Ovary (tissue), 9 donors: ENCODE data around the gene CBX6. TPM values are rescaled to one million over a fixed set of nuclear protein-coding genes. Genes with fewer than 3 reads are reported as not detected.

ENCODE experiments used
- DNase-seq, 5 donors: peaks; one replicate each; pipeline ENCODE4 v3.0.0-alpha.2; 2019 to 2020
- H3K27ac ChIP-seq, 2 donors: fragments of 200-600 bp; one replicate each; pipeline versions ENCODE4 v1.5.1 to v1.8.0; 2019 to 2022
- H3K27me3 ChIP-seq: fragments of 200-600 bp; one replicate; pipeline ENCODE4 v1.8.0; 2022
- H3K36me3 ChIP-seq: fragments of 200-600 bp; sonication (generic); one replicate; pipeline ENCODE4 v1.5.1; 2019
- H3K4me1 ChIP-seq: one replicate; pipeline ENCODE4 v1.8.1; 2013; ENCODE audit warnings: mild to moderate bottlenecking, moderate library complexity; ENCODE audit not compliant: insufficient read depth
- H3K4me3 ChIP-seq: fragments of 200-600 bp; sonication (generic); one replicate; pipeline ENCODE4 v1.5.1; 2017
- H3K9me3 ChIP-seq, 2 donors: fragments of 200-600 bp in 1 of 2; sonication (generic) in 1 of 2; one replicate each; pipeline versions ENCODE4 v1.5.1 to v1.8.1; 2013 to 2019; ENCODE audit warnings: mild to moderate bottlenecking in 1 of 2, moderate library complexity in 1 of 2
- EP300 ChIP-seq: sonication (generic); formaldehyde crosslinking; IDR thresholded peaks from one replicate; pipeline ENCODE4 v1.6.1; 2017; ENCODE audit warnings: antibody characterized with exemption
- POLR2A ChIP-seq: fragments of 450-650 bp; IDR thresholded peaks from one replicate; pipeline ENCODE4 v1.6.1; 2017; ENCODE audit warnings: antibody characterized with exemption, mild to moderate bottlenecking, moderate library complexity
- WGBS, 3 donors: extraction: QIAGEN DNeasy Blood & Tissue Kit in 1 of 3; methylation state at CpG; one replicate each; pipeline versions ENCODE4 v1.1.5 to v1.1.7; 2013 to 2017; 5-methylcytosine and 5-hydroxymethylcytosine counted together
- intact Hi-C, 4 donors: fragments of 100-400 bp; cut with DNase I; formaldehyde crosslinking; loops; one replicate each; pipeline versions ENCODE4 v1.11.0 to v1.15.1; 2022 to 2023
- polyA plus RNA-seq, 2 donors: library from polyadenylated mRNA; stranded (reverse); fragments of 200-250 nt in 1 of 2; fragments of 350-450 nt in 1 of 2; fragmentation: Illumina TruSeq in 1 of 2; extraction: RNeasy Lipid Tissue Mini Kit (QIAGEN cat#74804) in 1 of 2; gene quantifications; one replicate each; pipeline ENCODE4 v1.2.3, GENCODE V29; 2013 to 2014
- total RNA-seq, 7 donors: library from RNA; depleted of rRNA in 2 of 7; stranded (reverse); fragments of >200 nt in 2 of 7; fragmentation: NEBNext Ultra II Directional in 3 of 7; extraction: Animal tissue kit (Norgen Biotek cat#: 25700) in 3 of 7; gene quantifications; one replicate each; pipeline versions ENCODE4 v1.1.0 to v1.2.4, GENCODE V29; 2016 to 2023
- TF ChIP-seq, protein P1 (sequence below), 3 donors: fragments of 450-650 bp in 2 of 3; fragments of 200-600 bp in 1 of 3; IDR thresholded peaks; one replicate each; pipeline versions ENCODE4 v1.5.1 to v1.8.0; 2016 to 2022; ENCODE audit warnings: antibody characterized with exemption in 3 of 3, mild to moderate bottlenecking in 1 of 3
- donor health status: DM: no; HTN: no; CAD: no; lungs with moderate emphysema.
- donor health status: DM: no; HTN: no; CAD: no.
- donor health status: Bipolar disorder and iron deficiency.
- donor health status: DM: yes; HTN: yes; CAD: no.
- donor health status: DM: no; HTN: no; CAD: no.
- donor health status: DM: yes; HTN: yes; CAD: no.

Gene CBX6
- total and polyA plus RNA-seq, 9 donors: 22.6 to 175 (median 115) TPM

DNA sequence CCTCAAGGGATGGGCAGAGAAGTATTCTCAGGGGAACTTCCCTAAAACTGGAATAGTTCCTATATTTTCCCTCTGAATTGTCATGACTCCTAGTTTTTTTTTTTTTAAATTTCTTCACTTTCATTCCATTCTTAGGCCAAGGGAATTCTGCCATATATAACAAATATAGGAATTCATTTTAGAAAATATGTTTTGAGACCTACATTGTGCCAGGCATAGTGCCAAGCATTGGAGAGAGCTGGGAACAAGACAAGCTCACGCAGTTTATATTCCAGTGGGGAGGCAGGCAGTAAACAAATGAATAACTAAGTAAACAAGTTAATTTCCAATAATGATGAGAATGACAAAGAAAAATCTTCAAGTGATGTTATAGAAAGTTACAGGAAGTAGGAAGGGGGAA lies 25.6 kb downstream of the CBX6 start:
- no peaks in the 10 kb centered on the region for H3K4me1 ChIP-seq
- H3K4me3 ChIP-seq: no peak overlapping the region
- TF ChIP-seq EP300 (no peak), POLR2A (no peak)
- TF ChIP-seq, protein P1, sequence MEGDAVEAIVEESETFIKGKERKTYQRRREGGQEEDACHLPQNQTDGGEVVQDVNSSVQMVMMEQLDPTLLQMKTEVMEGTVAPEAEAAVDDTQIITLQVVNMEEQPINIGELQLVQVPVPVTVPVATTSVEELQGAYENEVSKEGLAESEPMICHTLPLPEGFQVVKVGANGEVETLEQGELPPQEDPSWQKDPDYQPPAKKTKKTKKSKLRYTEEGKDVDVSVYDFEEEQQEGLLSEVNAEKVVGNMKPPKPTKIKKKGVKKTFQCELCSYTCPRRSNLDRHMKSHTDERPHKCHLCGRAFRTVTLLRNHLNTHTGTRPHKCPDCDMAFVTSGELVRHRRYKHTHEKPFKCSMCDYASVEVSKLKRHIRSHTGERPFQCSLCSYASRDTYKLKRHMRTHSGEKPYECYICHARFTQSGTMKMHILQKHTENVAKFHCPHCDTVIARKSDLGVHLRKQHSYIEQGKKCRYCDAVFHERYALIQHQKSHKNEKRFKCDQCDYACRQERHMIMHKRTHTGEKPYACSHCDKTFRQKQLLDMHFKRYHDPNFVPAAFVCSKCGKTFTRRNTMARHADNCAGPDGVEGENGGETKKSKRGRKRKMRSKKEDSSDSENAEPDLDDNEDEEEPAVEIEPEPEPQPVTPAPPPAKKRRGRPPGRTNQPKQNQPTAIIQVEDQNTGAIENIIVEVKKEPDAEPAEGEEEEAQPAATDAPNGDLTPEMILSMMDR (IDR thresholded peaks at IDR 0.05): no peak
- intact Hi-C loops: loop anchor here in 2 of 4 donors (5.0 to 10.0 kb wide), 2 partner anchors 72 to 74 kb away; no protein-coding TSS in a partner anchor
- no peaks in the 10 kb centered on the region for H3K27me3 ChIP-seq
- H3K27ac ChIP-seq: no peak overlapping the region
- DNase-seq: no peak
- H3K36me3 ChIP-seq: no peaks in the 10 kb centered on the region
- H3K9me3 ChIP-seq: no peaks in the 10 kb centered on the region
- 76 to 91% (median 80%) methylated on average over 1 of the region's 1 CpG for WGBS, 3 donors

DNA sequence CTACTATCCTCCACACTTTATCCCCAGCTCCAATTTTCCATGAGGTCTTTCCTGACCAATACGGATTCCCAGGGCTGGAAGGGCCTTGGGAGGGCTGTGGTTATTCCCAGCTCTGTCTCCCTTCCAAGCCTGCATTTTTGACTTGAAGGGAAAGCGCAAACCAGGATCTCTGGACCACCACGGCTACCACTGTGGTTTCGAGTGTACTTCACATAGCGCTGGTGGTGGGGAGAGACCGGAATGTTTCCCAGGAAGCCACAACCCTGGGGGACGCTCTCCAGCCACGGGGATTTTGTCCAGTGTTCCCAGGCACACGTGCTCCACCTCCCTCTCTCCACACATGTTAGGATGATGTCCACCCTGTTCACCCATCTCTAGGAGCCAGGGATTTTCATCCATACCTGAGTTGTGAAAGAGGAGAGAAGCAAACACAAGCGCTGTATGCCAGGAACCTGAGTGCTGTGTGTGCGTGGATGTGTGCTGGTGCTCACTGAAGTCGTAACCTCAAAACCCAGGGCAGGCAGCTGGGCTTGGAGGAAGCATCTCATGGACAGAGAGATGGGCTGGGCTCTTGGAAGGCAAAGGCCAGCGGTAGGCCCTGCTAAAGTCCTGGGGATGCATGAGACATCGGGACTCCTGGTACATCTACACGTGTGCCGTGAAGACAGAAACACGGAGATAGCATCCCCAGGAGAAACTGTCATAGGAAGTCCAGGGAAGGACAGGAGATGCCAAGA lies 26.8 kb downstream of the CBX6 start:
- H3K27ac ChIP-seq: peak overlapping the region in 1 of 2 donors; percentile 52
- WGBS, 3 donors: 44 to 50% (median 47%) methylated on average over 17 of the region's 17 CpGs
- no peaks in the 10 kb centered on the region for H3K27me3 ChIP-seq
- no peaks in the 10 kb centered on the region for H3K4me1 ChIP-seq
- no peak overlapping the region for H3K4me3 ChIP-seq
- intact Hi-C loops: loop anchor here in 2 of 4 donors (5.0 to 10.0 kb wide), 2 partner anchors 70 to 73 kb away; no protein-coding TSS in a partner anchor
- no peaks in the 10 kb centered on the region for H3K9me3 ChIP-seq
- no peak for DNase-seq
- no peaks in the 10 kb centered on the region for H3K36me3 ChIP-seq
- TF ChIP-seq, protein P1 (IDR thresholded peaks at IDR 0.05): no peak
- TF ChIP-seq EP300: no peak
- TF ChIP-seq POLR2A: no peak

DNA sequence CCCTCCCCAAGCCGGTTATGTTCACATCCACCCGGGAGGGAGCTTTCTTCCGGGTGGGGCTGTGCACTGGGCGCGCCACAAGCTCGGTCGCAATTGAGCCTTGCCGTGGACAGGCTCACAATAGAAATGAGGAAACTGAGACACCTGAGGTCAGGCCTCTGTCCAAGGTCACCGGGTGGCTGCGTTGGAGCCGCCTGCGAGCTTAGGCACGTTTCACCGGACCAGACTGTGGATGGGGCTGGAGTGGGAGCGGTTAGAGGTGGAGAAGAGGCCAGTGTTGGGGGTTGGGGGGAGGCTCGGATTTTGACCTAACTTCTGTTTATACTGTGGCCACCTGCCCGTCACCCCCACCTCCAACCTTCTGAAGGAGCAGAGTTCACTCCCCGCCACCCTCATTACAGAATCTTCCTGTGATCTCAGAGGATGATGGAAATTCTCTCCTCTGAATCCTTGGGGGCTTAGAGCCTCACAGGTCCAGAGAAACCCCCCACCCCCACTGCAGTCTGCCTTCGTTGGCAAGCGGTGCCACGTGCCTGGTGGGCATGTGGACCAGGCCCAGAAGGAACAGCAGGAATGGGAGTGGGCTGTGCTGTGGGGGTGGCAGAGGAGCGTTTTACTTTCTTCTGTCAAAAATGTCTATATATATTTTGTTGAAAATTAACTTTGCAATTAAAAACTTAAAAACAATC lies 27.6 kb downstream of the CBX6 start:
- Histone ChIP-seq H3K36me3 (no peaks in the 10 kb centered on the region), H3K4me1 (no peaks in the 10 kb centered on the region), H3K4me3 (peak overlapping the region; percentile 36), H3K27ac (peak overlapping the region; percentile 52 to 64), H3K9me3 (no peaks in the 10 kb centered on the region), H3K27me3 (no peaks in the 10 kb centered on the region)
- peak in 3 of 5 donors; percentile 25 to 55 (median 43) for DNase-seq
- no peak for TF ChIP-seq EP300
- TF ChIP-seq, protein P1 (IDR thresholded peaks at IDR 0.05): no peak
- TF ChIP-seq POLR2A: no peak
- intact Hi-C loops: loop anchor here (5.0 to 10.0 kb wide), 3 partner anchors 57 to 72 kb away; no protein-coding TSS in a partner anchor
- 11 to 19% (median 12%) methylated on average over 21 to 22 of the region's 22 CpGs for WGBS, 3 donors

DNA sequence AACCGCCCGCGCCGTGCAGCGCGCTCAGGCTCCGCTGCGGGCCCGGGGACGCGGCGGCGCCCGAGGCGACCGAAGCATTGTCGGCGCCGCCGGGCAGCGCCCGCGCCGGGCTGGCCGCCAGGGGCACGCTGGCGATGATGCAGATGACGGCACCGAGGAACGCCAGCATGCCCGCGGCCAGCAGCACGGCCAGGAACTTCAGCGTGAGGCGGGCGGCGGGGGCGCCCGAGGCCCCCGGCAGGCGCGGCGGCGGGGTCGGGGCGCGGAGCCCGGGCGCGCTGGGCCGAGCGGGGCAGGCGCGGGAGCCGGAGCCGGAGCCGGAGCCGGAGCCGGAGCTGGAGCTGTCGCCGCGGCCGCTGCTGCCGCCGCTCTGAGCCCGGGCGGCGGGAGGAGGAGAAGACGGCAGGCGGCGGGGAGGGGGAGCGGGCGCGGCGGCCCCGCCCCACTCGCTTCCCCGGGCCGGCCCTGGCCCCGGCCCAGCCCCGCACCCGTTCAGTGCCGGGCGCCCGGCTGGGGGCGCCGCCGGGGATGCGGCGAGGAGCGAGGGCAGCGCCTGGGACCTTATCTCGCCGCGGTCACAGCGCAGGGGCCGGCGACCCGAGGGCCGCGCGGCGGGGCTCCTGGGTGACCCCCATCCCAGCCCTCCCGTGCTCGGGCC lies 28.2 kb downstream of the CBX6 start, which contains the start of gene NPTXR:
TSS of gene NPTXR (minus strand) at position 372 of the 658 bp plus-strand sequence.
- WGBS, 3 donors: 0 to 1% (median 0%) methylated on average over 34 to 94 of the region's 105 CpGs
- peak within 1 kb of the TSS; percentile 64 for H3K27ac ChIP-seq
- H3K4me3 ChIP-seq: peak within 1 kb of the TSS; percentile 36
- no peak for TF ChIP-seq EP300
- peak; percentile 31 for TF ChIP-seq POLR2A
- TF ChIP-seq, protein P1 (IDR thresholded peaks at IDR 0.05): no peak
- no peaks in the 10 kb centered on the region for H3K27me3 ChIP-seq
- H3K9me3 ChIP-seq: no peaks in the 10 kb centered on the region
- peak; percentile 57 to 78 (median 70) for DNase-seq
- H3K4me1 ChIP-seq: no peaks in the 10 kb centered on the region
- no peaks in the 10 kb centered on the region for H3K36me3 ChIP-seq
- intact Hi-C loops: loop anchor here in 3 of 4 donors (5.0 to 10.0 kb wide), 3 partner anchors 56 to 71 kb away; no protein-coding TSS in a partner anchor
